Measurements from ENCODE around the gene BRCC3. TPM values are rescaled to one million over a fixed set of nuclear protein-coding genes. Genes with fewer than 3 reads are reported as not detected.

The BRCC3 gene
- total and polyA plus RNA-seq, 10 of the 15 experiments (the other 5 are each of a cell fraction or from before 2014, with no cell fraction given), result 15.5 to 57.5 (median 35.6) TPM

GRCh38 chrX:155115174-155115819, 44.0 kb downstream of the BRCC3 start:
- no peaks in the 10 kb centered on the region for H3K27me3 ChIP-seq (replicated peaks in 1 of 2; ENCODE audit: control insufficient read depth in 2 of 2, insufficient read depth in 2 of 2, low read length in 1 of 2)
- H2AFZ ChIP-seq (ENCODE audit: control insufficient read depth, low read depth, low read length), result no peak overlapping the region
- H3K4me1 ChIP-seq (ENCODE audit: control insufficient read depth, insufficient read depth, low read length), result no peaks in the 10 kb centered on the region
- H3K9ac ChIP-seq (ENCODE audit: control insufficient read depth, insufficient read depth, low read length), result no peak overlapping the region
- intact Hi-C loops (cut with micrococcal nuclease; ENCODE audit: unreplicated experiment), result no loop called here
- ATAC-seq (no peak), FAIRE-seq (no peak), DNase-seq (ENCODE audit: low read depth, low spot score) (no peak)
- H3K36me3 ChIP-seq (ENCODE audit: control insufficient read depth in 2 of 2, insufficient read depth in 2 of 2, low read length in 1 of 2), result peaks cover 0 to 2% of the 10 kb centered on the region in 2 experiments; a peak in 1 of 4 replicates
- no peak overlapping the region for H3K27ac ChIP-seq (ENCODE audit: control insufficient read depth, insufficient read depth)
- H3K79me2 ChIP-seq (ENCODE audit: control insufficient read depth, insufficient read depth, low read length), result no peaks in the 10 kb centered on the region
- ChIA-PET CTCF (interaction anchor here (1.0 kb wide), 1 partner anchor 18 kb away, joined by 3 read pairs; no protein-coding TSS in a partner anchor), POLR2A (no interaction called here), SMC1A (ENCODE audit: uncharacterized antibody, unreplicated experiment) (no interaction called here), RAD21 (ENCODE audit: unreplicated experiment) (no interaction called here)
- no peaks in the 10 kb centered on the region for H3K9me3 ChIP-seq (replicated peaks; ENCODE audit: control insufficient read depth, insufficient read depth, low read length)
- no peak overlapping the region for H3K4me2 ChIP-seq (ENCODE audit: control insufficient read depth, insufficient read depth)
- H3K4me3 ChIP-seq, result no peak overlapping the region
- 87% methylated on average over 1 of the region's 1 CpG for WGBS (ENCODE audit: insufficient coverage, insufficient replicate concordance, low lambda C conversion rate, missing lambda C conversion rate)
- TF ChIP-seq KDM1A (IDR thresholded peaks at IDR 0.05; ENCODE audit: borderline replicate concordance) (no peak), ATF7 (IDR thresholded peaks at IDR 0.05; ENCODE audit: low read depth) (no peak), USF1 (IDR thresholded peaks at IDR 0.05; ENCODE audit: borderline replicate concordance, extremely low read length, insufficient read depth, low read depth, low read length) (no peak), CHD2 (IDR thresholded peaks at IDR 0.05; ENCODE audit: borderline replicate concordance, low read depth, low read length) (no peak), MYB (IDR thresholded peaks at IDR 0.05; ENCODE audit: borderline replicate concordance, low read depth, low read length) (no peak), NRF1 (conservative IDR thresholded peaks at IDR 0.05; ENCODE audit: low read depth, low read length) (no peak), CBX5 (IDR thresholded peaks at IDR 0.05; ENCODE audit: low read depth) (no peak), ZNF622 (IDR thresholded peaks at IDR 0.05) (no peak), ZNF274 (IDR thresholded peaks at IDR 0.05; ENCODE audit: insufficient read depth, insufficient read length) (no peak), EZH2 (IDR thresholded peaks at IDR 0.05; ENCODE audit: borderline replicate concordance, control insufficient read depth, low read depth, low read length) (no peak), CUX1 (IDR thresholded peaks at IDR 0.05; ENCODE audit: insufficient replicate concordance, low read depth, low read length) (no peak), CHD1 (IDR thresholded peaks at IDR 0.05; ENCODE audit: low read depth, low read length) (no peak), RUNX3 (IDR thresholded peaks at IDR 0.05; ENCODE audit: low read length) (no peak), CREM (IDR thresholded peaks at IDR 0.05; ENCODE audit: low read depth) (no peak), E4F1 (IDR thresholded peaks at IDR 0.05; ENCODE audit: borderline replicate concordance, partially characterized antibody) (no peak), FOXK2 (IDR thresholded peaks at IDR 0.05) (no peak)
- BruUV-seq (replicated peaks), result no TSS peak
- no peaks in the 10 kb centered on the region for H4K20me1 ChIP-seq (ENCODE audit: control insufficient read depth, insufficient read depth)
- in situ Hi-C loops (cut with MboI), result no loop called here
